Measurements from ENCODE around the gene PDGFC.

Gene PDGFC

GRCh38 chr4:156824451-156825060 lies 147.0 kb downstream of the PDGFC start:
- DNase-seq: no peak

GRCh38 chr4:156820931-156821330 lies 150.7 kb downstream of the PDGFC start:
- no peak for DNase-seq

- no peak for DNase-seq
Observed at GRCh38 chr4:156816360-156816755, 155.2 kb downstream of the PDGFC start.

GRCh38 chr4:156815717-156816359 lies 155.8 kb downstream of the PDGFC start:
- peak; percentile 90 for DNase-seq

GRCh38 chr4:156811963-156812362 lies 159.6 kb downstream of the PDGFC start:
- DNase-seq: no peak

- no peak for DNase-seq
Observed at GRCh38 chr4:156811286-156811685, 160.3 kb downstream of the PDGFC start.

GRCh38 chr4:156805696-156806095 lies 165.9 kb downstream of the PDGFC start:
- DNase-seq: peak; percentile 50

GRCh38 chr4:156803056-156803455 lies 168.5 kb downstream of the PDGFC start:
- no peak for DNase-seq

- DNase-seq: no peak
Observed at GRCh38 chr4:156800463-156800862, 171.1 kb downstream of the PDGFC start.

- no peak for DNase-seq
Observed at GRCh38 chr4:156799121-156799589, 172.4 kb downstream of the PDGFC start.

- no peak for DNase-seq
Observed at GRCh38 chr4:156798438-156798837, 173.2 kb downstream of the PDGFC start.

- DNase-seq: no peak
Observed at GRCh38 chr4:156797206-156797605, 174.4 kb downstream of the PDGFC start.

- no peak for DNase-seq
Observed at GRCh38 chr4:156795727-156796126, 175.9 kb downstream of the PDGFC start.

- no peak for DNase-seq
Observed at GRCh38 chr4:156794863-156795262, 176.7 kb downstream of the PDGFC start.

GRCh38 chr4:156792462-156793085 lies 179.0 kb downstream of the PDGFC start:
- no peak for DNase-seq

- no peak for DNase-seq
Observed at GRCh38 chr4:156790866-156791265, 180.7 kb downstream of the PDGFC start.

GRCh38 chr4:156788782-156789181 lies 182.8 kb downstream of the PDGFC start:
- no peak for DNase-seq

- DNase-seq: no peak
Observed at GRCh38 chr4:156786713-156787112, 184.9 kb downstream of the PDGFC start.

GRCh38 chr4:156784970-156785369 lies 186.6 kb downstream of the PDGFC start:
- no peak for DNase-seq

- no peak for DNase-seq
Observed at GRCh38 chr4:156783966-156784365, 187.6 kb downstream of the PDGFC start.

GRCh38 chr4:156782491-156782890 lies 189.1 kb downstream of the PDGFC start:
- no peak for DNase-seq

GRCh38 chr4:156781852-156782251 lies 189.7 kb downstream of the PDGFC start:
- DNase-seq: no peak

- DNase-seq: no peak
Observed at GRCh38 chr4:156779774-156780173, 191.8 kb downstream of the PDGFC start.

GRCh38 chr4:156779042-156779441 lies 192.6 kb downstream of the PDGFC start:
- no peak for DNase-seq

Measured in NCI-H1105 treated with DMSO at 0.1 percent for 48 hours (cell line).